ENCODE results near the gene TSPAN9.

GRCh38 chr12:3061501-3062215, 15.5 kb upstream of the TSPAN9 start:
- TF ChIP-seq EP300 (IDR thresholded peaks at IDR 0.05) = no peak
- no peak for TF ChIP-seq CTCF (IDR thresholded peaks at IDR 0.05)
- no peak for TF ChIP-seq NR3C1 (IDR thresholded peaks at IDR 0.05)
- no peak for TF ChIP-seq RCOR1 (IDR thresholded peaks at IDR 0.05; ENCODE audit: low read depth, low read length)
- TF ChIP-seq REST (IDR thresholded peaks at IDR 0.05) = no peak
- no peak for TF ChIP-seq POLR2A (IDR thresholded peaks at IDR 0.05; ENCODE audit: low read length)
